ENCODE data around the gene TECPR2.
A peak's percentile ranks its signal among the peaks of the same experiment; 100 is the strongest.
"Not testable (repeated sequence)": the region's sequence is repeated elsewhere in the genome, so short reads cannot be mapped to it uniquely, and the experiment has no call there.

The TECPR2 gene

DNA sequence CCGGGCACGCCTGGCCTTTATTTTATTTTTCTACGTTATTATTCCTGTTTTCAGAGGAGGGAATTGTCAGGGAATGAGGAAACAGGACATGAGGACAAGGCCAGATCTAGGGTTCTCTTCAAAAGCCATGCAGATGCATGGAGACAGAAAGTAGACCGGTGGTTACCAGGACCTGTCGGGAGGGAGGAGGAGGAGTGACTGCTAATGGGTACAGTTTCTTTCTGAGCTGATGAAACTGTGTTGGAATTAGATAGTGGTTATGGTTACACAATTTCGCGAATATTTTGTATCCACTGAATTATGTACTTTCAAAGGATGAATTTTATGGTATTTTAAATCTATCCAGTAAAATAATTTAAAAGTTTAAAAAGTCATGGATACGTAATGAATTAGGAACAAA, 31.9 kb upstream of the TECPR2 start:
- no peak for DNase-seq (ENCODE audit: low read depth in 3 of 3, low spot score in 1 of 3)

- no peak for DNase-seq (ENCODE audit: low read depth in 3 of 3, low spot score in 1 of 3)
Measured at GRCh38 chr14:102333390-102333789, 29.4 kb upstream of the TECPR2 start.

GRCh38 chr14:102333795-102334705, 28.7 kb upstream of the TECPR2 start:
- DNase-seq (ENCODE audit: low read depth in 3 of 3, low spot score in 1 of 3) = no peak

- DNase-seq (ENCODE audit: low read depth in 3 of 3, low spot score in 1 of 3) = no peak
Measured at GRCh38 chr14:102335163-102335562, 27.6 kb upstream of the TECPR2 start.

DNA sequence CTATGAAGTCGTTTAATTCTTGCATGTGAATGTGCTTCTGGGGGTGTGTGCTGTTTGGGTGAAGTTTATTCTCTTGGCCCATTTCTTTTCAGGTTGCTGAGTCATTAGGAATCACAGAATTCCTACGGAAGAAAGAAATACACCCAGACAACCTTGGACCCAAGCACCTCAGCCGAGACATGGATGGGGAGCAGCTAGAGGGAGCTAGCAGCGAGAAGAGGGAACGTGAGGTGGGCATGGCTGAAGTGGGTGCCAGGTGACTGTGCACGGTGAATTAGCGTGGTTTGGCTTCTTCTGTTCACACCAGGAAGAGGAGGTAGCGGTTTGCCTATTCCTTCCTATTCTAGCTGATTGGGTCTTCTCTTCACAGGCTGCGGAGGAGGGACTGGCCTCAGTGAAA, 24.0 kb upstream of the TECPR2 start:
- DNase-seq (ENCODE audit: low read depth in 3 of 3, low spot score in 1 of 3) = no peak

- DNase-seq (ENCODE audit: low read depth in 3 of 3, low spot score in 1 of 3) = no peak
Measured at GRCh38 chr14:102341566-102341965, 21.2 kb upstream of the TECPR2 start.

DNA sequence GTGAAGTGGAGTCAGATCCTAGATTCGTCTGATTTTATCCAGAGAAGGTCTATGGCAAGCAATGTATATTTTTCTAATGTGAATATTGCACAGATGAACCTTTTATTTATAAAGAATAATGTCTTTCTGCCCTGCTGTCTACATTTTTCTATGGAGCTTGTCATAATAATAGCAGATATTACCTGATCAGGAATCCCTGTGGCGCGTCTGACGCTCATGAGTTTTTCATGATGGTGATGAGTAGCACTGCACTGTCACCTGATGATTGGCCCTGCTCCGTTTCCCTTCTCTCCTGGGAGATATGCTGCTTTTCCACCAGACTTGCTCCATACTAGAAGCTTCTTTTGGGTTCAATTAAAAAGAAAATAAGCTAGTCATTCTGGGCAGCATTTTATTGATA, 20.5 kb upstream of the TECPR2 start:
- DNase-seq (ENCODE audit: low read depth in 3 of 3, low spot score in 1 of 3) = no peak

- DNase-seq (ENCODE audit: low read depth in 3 of 3, low spot score in 1 of 3) = no peak
Measured at GRCh38 chr14:102344084-102344483, 18.7 kb upstream of the TECPR2 start.

- DNase-seq (ENCODE audit: low read depth in 3 of 3, low spot score in 1 of 3) = no peak
Measured at GRCh38 chr14:102344485-102344884, 18.3 kb upstream of the TECPR2 start.

- no peak for DNase-seq (ENCODE audit: low read depth in 3 of 3, low spot score in 1 of 3)
Measured at GRCh38 chr14:102345232-102345631, 17.5 kb upstream of the TECPR2 start.

GRCh38 chr14:102346645-102347044, 16.1 kb upstream of the TECPR2 start:
- DNase-seq (ENCODE audit: low read depth in 3 of 3, low spot score in 1 of 3) = no peak

GRCh38 chr14:102348376-102348775, 14.4 kb upstream of the TECPR2 start:
- no peak for DNase-seq (ENCODE audit: low read depth in 3 of 3, low spot score in 1 of 3)

DNA sequence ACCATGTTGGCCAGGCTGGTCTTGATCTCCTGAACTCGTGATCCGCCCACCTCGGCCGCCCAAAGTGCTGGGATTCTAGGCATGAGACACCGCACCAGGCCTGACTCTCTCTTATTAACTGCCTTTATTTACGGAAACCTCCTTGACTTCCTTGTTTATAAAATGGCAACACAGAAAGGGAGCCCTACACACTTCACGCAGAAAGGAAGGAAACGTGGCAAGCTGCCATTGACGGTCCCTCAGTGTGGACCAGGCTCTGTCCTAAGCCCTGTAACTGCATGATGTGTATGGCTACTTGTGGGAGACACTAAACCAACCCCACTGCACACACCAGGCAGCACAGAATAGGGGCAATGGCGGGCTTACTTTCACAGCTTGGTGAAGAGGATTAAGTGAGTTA, 11.7 kb upstream of the TECPR2 start:
- no peak for DNase-seq (ENCODE audit: low read depth in 3 of 3, low spot score in 1 of 3)

DNA sequence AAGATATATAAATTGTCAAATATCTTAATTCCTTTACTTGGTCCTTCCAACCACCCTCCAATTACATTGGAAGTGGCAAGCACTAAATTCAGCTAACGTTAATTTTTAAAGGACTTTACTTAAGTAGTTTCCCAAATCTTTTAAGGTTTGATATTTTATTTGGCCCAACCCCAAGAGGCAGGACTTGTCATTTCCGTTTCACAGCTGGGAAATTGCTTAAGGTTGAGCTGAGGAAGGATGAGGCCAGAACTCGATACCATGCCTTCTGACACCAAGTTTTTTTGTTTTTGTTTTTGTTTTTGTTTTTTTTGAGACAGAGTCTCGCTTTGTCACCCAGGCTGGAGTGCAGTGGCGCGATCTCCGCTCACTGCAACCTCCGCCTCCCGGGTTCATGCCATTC, 11.1 kb upstream of the TECPR2 start:
- not testable (repeated sequence) for DNase-seq (ENCODE audit: low read depth in 3 of 3, low spot score in 1 of 3)

- DNase-seq (ENCODE audit: low read depth in 3 of 3, low spot score in 1 of 3) = no peak
Measured at GRCh38 chr14:102352213-102352612, 10.5 kb upstream of the TECPR2 start.

GRCh38 chr14:102353126-102353619, 9.6 kb upstream of the TECPR2 start:
- no peak for DNase-seq (ENCODE audit: low read depth in 3 of 3, low spot score in 1 of 3)

DNA sequence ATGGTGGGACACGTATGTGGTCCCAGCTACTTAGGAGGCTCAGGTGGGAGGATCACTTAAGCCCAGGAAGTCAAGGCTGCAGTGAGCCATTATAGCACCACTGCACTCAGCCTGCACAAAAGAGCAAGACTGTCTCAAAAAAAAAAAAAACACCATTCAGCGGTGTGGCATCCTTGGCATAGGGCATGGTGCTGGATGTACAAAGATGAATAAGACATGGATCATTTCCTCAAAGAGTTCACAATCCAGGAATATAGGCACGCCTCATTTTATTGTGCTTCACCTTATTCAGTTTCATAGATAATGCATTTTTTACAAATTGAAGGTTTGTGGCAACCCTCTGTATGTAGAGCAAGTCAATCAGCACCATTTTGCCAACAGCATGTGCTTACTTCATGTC, 6.5 kb upstream of the TECPR2 start:
- DNase-seq (ENCODE audit: low read depth in 3 of 3, low spot score in 1 of 3) = no peak

GRCh38 chr14:102359341-102359740, 3.4 kb upstream of the TECPR2 start:
- DNase-seq (ENCODE audit: low read depth in 3 of 3, low spot score in 1 of 3) = no peak

- no peak for DNase-seq (ENCODE audit: low read depth in 3 of 3, low spot score in 1 of 3)
Measured at GRCh38 chr14:102360388-102360787, 2.4 kb upstream of the TECPR2 start.

- peak in 1 of 3 donors; percentile 8 for DNase-seq (ENCODE audit: low read depth in 3 of 3, low spot score in 1 of 3)
Measured at GRCh38 chr14:102362084-102362483, 657 bp upstream of the TECPR2 start.

DNA sequence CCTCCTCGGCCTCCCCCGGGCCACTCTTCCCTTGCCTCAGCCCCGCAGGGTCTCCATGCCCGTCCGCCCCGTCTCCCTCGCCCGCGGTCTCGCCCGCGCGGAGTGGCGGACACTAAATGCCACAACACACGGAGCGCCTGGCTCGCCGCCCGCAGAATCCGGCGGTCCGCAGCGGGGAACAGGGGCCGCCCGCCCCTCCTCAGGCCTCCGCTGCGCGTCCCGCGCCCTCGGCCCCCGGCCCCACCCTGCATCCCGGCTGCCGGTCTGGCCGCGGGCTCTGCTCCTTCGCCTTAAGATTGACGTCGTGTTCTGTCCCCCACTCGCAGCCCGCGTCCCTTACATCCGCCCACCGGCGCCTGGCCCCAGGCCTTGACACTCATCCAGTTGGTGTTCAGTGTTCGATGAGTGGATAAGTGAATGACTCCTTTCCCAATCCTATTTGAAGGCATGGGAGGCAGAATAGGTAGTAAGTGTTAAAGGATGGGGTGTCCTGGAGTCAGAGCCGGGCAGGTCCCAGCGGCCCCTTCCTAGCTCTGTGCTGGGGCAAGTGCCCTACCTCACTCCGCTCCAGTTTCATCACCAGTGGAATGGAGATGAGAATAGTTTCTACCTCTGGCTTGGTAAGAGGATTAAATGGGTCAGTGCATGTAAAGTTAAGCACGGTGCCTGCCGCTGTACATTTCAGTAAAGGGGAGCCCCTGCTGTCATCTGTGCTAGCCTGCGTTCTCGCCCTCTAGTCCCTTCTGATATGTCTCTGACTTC, 622 bp downstream of the TECPR2 start:
- DNase-seq (ENCODE audit: low read depth in 3 of 3, low spot score in 1 of 3) = peak in 1 of 3 donors; percentile 11

- no peak for DNase-seq (ENCODE audit: low read depth in 3 of 3, low spot score in 1 of 3)
Measured at GRCh38 chr14:102370305-102370809, 7.6 kb downstream of the TECPR2 start.

Measured in stimulated activated CD4-positive, alpha-beta T cell treated with anti-CD3 and anti-CD28 coated beads, TNF-alpha, amount 100 ng/mL, for 1 hour (primary cell).